SK-N-SH treated with all-trans-retinoic acid at 6 μM for 48 hours (cell line): Measurements from ENCODE around the gene RABGAP1L.

ENCODE experiments used
- ARNTL ChIP-seq: fragments of 450-650 bp; formaldehyde crosslinking; IDR thresholded peaks from 2 replicates; pipeline ENCODE4 v1.5.0; 2020; ENCODE audit warnings: low read depth, mild to moderate bottlenecking, moderate library complexity, borderline replicate concordance
- BACH2 ChIP-seq: fragments of 250-450 bp; sonication (Bioruptor Pico); IDR thresholded peaks from 2 replicates; pipeline ENCODE4 v1.9.0; 2021; ENCODE audit warnings: mild to moderate bottlenecking, borderline replicate concordance
- PPARA ChIP-seq: fragments of 250-450 bp; sonication (Bioruptor Pico); IDR thresholded peaks from 2 replicates; pipeline ENCODE4 v1.5.0; 2020; ENCODE audit warnings: mild to moderate bottlenecking, borderline replicate concordance
- TCF4 ChIP-seq: fragments of 250-450 bp; sonication (Bioruptor Pico); IDR thresholded peaks from 2 replicates; pipeline ENCODE4 v1.8.0; 2021; ENCODE audit warnings: mild to moderate bottlenecking, moderate library complexity, borderline replicate concordance
- ZFP3 ChIP-seq: fragments of 250-450 bp; sonication (Bioruptor Pico); IDR thresholded peaks from 2 replicates; pipeline ENCODE4 v1.5.0; 2020; ENCODE audit warnings: mild to moderate bottlenecking, moderate library complexity
- ZFP30 ChIP-seq: fragments of 450-650 bp; formaldehyde crosslinking; IDR thresholded peaks from 2 replicates; pipeline ENCODE4 v1.5.0; 2022; ENCODE audit warnings: mild to moderate bottlenecking, moderate library complexity
- ZNF565 ChIP-seq: fragments of 450-650 bp; formaldehyde crosslinking; conservative IDR thresholded peaks from 2 replicates; pipeline ENCODE4 v1.5.0; 2020; ENCODE audit warnings: low read depth, mild to moderate bottlenecking, moderate library complexity
- TF ChIP-seq, protein P1 (sequence below): fragments of 250-450 bp; sonication (Bioruptor Pico); IDR thresholded peaks from 2 replicates; pipeline ENCODE4 v1.8.0; 2021; ENCODE audit warnings: low read depth, mild to moderate bottlenecking, moderate library complexity, borderline replicate concordance
- TF ChIP-seq, protein P2 (sequence below): fragments of 250-450 bp; sonication (Bioruptor Pico); IDR thresholded peaks from 2 replicates; pipeline ENCODE4 v1.8.0; 2020; ENCODE audit warnings: mild to moderate bottlenecking, moderate library complexity, borderline replicate concordance
- TF ChIP-seq, protein P3 (sequence below): fragments of 250-450 bp; sonication (Bioruptor Pico); IDR thresholded peaks from 2 replicates; pipeline ENCODE4 v1.5.1; 2020; ENCODE audit warnings: low read depth, mild to moderate bottlenecking, moderate library complexity
- TF ChIP-seq, protein P4 (sequence below): fragments of 250-450 bp; sonication (Bioruptor Pico); IDR thresholded peaks from 2 replicates; pipeline ENCODE4 v1.5.0; 2020; ENCODE audit warnings: mild to moderate bottlenecking, moderate library complexity
- TF ChIP-seq, protein P5 (sequence below): fragments of 250-450 bp; sonication (Bioruptor Pico); IDR thresholded peaks from 2 replicates; pipeline ENCODE4 v1.5.1; 2021; ENCODE audit warnings: mild to moderate bottlenecking, moderate library complexity

DNA sequence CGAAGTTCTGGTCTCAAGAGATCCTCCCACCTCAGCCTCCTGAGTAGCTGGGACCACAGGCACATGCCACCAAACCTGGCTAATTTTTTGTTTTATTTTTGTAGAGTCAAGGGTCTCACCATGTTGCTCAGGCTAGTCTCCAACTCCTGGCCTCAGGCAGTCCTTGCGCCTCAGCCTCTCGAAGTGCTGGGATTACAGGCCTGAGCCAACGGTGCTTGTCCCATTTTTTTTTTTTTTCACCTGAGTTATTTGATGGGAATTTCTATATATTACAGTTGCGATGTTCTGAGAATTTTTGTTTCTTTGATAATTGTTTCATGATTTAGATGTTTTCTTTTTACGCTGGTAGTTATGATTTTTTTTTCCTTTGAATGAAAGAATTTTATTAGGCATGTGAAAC lies 2.5 kb downstream of the RABGAP1L start:
- TF ChIP-seq, protein P1, sequence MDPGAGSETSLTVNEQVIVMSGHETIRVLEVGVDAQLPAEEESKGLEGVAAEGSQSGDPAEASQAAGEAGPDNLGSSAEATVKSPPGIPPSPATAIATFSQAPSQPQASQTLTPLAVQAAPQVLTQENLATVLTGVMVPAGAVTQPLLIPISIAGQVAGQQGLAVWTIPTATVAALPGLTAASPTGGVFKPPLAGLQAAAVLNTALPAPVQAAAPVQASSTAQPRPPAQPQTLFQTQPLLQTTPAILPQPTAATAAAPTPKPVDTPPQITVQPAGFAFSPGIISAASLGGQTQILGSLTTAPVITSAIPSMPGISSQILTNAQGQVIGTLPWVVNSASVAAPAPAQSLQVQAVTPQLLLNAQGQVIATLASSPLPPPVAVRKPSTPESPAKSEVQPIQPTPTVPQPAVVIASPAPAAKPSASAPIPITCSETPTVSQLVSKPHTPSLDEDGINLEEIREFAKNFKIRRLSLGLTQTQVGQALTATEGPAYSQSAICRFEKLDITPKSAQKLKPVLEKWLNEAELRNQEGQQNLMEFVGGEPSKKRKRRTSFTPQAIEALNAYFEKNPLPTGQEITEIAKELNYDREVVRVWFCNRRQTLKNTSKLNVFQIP (CRISPR knock-in tag) = no peak
- TF ChIP-seq, protein P2, sequence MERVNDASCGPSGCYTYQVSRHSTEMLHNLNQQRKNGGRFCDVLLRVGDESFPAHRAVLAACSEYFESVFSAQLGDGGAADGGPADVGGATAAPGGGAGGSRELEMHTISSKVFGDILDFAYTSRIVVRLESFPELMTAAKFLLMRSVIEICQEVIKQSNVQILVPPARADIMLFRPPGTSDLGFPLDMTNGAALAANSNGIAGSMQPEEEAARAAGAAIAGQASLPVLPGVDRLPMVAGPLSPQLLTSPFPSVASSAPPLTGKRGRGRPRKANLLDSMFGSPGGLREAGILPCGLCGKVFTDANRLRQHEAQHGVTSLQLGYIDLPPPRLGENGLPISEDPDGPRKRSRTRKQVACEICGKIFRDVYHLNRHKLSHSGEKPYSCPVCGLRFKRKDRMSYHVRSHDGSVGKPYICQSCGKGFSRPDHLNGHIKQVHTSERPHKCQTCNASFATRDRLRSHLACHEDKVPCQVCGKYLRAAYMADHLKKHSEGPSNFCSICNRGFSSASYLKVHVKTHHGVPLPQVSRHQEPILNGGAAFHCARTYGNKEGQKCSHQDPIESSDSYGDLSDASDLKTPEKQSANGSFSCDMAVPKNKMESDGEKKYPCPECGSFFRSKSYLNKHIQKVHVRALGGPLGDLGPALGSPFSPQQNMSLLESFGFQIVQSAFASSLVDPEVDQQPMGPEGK (CRISPR knock-in tag) = no peak
- no peak for TF ChIP-seq ZNF565 (CRISPR knock-in tag)
- TF ChIP-seq ARNTL = no peak
- no peak for TF ChIP-seq ZFP3
- TF ChIP-seq, protein P3, sequence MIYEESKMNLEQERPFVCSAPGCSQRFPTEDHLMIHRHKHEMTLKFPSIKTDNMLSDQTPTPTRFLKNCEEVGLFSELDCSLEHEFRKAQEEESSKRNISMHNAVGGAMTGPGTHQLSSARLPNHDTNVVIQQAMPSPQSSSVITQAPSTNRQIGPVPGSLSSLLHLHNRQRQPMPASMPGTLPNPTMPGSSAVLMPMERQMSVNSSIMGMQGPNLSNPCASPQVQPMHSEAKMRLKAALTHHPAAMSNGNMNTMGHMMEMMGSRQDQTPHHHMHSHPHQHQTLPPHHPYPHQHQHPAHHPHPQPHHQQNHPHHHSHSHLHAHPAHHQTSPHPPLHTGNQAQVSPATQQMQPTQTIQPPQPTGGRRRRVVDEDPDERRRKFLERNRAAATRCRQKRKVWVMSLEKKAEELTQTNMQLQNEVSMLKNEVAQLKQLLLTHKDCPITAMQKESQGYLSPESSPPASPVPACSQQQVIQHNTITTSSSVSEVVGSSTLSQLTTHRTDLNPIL = no peak
- TF ChIP-seq PPARA = no peak
- TF ChIP-seq, protein P4, sequence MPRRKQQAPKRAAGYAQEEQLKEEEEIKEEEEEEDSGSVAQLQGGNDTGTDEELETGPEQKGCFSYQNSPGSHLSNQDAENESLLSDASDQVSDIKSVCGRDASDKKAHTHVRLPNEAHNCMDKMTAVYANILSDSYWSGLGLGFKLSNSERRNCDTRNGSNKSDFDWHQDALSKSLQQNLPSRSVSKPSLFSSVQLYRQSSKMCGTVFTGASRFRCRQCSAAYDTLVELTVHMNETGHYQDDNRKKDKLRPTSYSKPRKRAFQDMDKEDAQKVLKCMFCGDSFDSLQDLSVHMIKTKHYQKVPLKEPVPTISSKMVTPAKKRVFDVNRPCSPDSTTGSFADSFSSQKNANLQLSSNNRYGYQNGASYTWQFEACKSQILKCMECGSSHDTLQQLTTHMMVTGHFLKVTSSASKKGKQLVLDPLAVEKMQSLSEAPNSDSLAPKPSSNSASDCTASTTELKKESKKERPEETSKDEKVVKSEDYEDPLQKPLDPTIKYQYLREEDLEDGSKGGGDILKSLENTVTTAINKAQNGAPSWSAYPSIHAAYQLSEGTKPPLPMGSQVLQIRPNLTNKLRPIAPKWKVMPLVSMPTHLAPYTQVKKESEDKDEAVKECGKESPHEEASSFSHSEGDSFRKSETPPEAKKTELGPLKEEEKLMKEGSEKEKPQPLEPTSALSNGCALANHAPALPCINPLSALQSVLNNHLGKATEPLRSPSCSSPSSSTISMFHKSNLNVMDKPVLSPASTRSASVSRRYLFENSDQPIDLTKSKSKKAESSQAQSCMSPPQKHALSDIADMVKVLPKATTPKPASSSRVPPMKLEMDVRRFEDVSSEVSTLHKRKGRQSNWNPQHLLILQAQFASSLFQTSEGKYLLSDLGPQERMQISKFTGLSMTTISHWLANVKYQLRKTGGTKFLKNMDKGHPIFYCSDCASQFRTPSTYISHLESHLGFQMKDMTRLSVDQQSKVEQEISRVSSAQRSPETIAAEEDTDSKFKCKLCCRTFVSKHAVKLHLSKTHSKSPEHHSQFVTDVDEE (CRISPR knock-in tag) = no peak
- no peak for TF ChIP-seq TCF4
- TF ChIP-seq ZFP30 (CRISPR knock-in tag) = no peak
- TF ChIP-seq, protein P5, sequence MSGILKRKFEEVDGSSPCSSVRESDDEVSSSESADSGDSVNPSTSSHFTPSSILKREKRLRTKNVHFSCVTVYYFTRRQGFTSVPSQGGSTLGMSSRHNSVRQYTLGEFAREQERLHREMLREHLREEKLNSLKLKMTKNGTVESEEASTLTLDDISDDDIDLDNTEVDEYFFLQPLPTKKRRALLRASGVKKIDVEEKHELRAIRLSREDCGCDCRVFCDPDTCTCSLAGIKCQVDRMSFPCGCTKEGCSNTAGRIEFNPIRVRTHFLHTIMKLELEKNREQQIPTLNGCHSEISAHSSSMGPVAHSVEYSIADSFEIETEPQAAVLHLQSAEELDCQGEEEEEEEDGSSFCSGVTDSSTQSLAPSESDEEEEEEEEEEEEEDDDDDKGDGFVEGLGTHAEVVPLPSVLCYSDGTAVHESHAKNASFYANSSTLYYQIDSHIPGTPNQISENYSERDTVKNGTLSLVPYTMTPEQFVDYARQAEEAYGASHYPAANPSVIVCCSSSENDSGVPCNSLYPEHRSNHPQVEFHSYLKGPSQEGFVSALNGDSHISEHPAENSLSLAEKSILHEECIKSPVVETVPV (CRISPR knock-in tag) = no peak
- no peak for TF ChIP-seq BACH2 (CRISPR knock-in tag)
